Progenitor cell of endocrine pancreas (in vitro differentiated cells): ENCODE measurements around the gene C22orf31. TPM values are rescaled to one million over a fixed set of nuclear protein-coding genes. Genes with fewer than 3 reads are reported as not detected.

Experiments used
- DNase-seq: peaks from one replicate; pipeline ENCODE4 v3.0.0; 2021; ENCODE audit warnings: low spot score; ENCODE audit not compliant: unreplicated experiment
- H3K27ac Mint-ChIP-seq: 2 replicates; pipeline ENCODE4 v1.8.0; 2021; ENCODE audit warnings: mild to moderate bottlenecking, moderate library complexity, mixed read lengths
- H3K27me3 Mint-ChIP-seq: 2 replicates; pipeline ENCODE4 v1.8.0; 2021; ENCODE audit warnings: mixed read lengths
- H3K36me3 Mint-ChIP-seq: 2 replicates; pipeline ENCODE4 v1.8.0; 2022; ENCODE audit warnings: mixed read lengths; ENCODE audit not compliant: insufficient read depth
- H3K4me1 Mint-ChIP-seq: 2 replicates; pipeline ENCODE4 v1.8.0; 2021; ENCODE audit warnings: low read depth, mixed read lengths
- H3K4me3 Mint-ChIP-seq: 2 replicates; pipeline ENCODE4 v1.8.0; 2021; ENCODE audit warnings: low read depth, mild to moderate bottlenecking, moderate library complexity, mixed read lengths
- H3K9me3 Mint-ChIP-seq: 2 replicates; pipeline ENCODE4 v1.8.0; 2021; ENCODE audit warnings: low read depth, mixed read lengths
- total RNA-seq: library from RNA; stranded (reverse); gene quantifications from 2 replicates; pipeline ENCODE4 v1.2.1, GENCODE V29; 2021
- TF ChIP-seq, protein P1 (sequence below): fragments of 200-600 bp; sonication (generic); IDR thresholded peaks from one replicate; pipeline ENCODE4 v1.5.0; 2021; ENCODE audit warnings: antibody characterized with exemption, mild to moderate bottlenecking; ENCODE audit not compliant: unreplicated experiment

The C22orf31 gene
- total RNA-seq, 1 donor from 2014 or later: not detected

DNA sequence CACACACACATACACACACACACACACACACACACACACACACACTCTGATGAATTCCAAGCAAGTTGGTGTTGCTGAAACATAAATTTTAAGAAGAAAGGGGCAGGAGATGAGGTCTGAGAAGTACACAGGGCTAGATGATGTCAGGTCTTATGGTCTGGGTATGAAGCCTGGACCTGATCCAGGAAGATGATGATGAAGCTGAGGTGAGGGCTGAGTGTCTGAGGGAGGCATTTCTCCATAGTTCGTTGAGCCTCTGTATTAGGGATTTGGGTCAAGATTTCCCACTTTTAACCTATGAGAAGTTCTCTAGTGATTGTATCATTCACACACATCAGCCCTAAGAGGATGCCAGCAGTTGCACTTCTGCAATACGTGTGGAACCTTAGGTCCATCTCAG lies 43.8 kb upstream of the C22orf31 start:
- Mint-ChIP-seq H3K4me1 (peaks cover 12% of the 10 kb centered on the region), H3K9me3 (peaks cover 1% of the 10 kb centered on the region), H3K27ac (no peak overlapping the region), H3K27me3 (no peaks in the 10 kb centered on the region), H3K4me3 (no peak overlapping the region), H3K36me3 (peaks cover 2% of the 10 kb centered on the region)
- no peak for DNase-seq
- TF ChIP-seq, protein P1, sequence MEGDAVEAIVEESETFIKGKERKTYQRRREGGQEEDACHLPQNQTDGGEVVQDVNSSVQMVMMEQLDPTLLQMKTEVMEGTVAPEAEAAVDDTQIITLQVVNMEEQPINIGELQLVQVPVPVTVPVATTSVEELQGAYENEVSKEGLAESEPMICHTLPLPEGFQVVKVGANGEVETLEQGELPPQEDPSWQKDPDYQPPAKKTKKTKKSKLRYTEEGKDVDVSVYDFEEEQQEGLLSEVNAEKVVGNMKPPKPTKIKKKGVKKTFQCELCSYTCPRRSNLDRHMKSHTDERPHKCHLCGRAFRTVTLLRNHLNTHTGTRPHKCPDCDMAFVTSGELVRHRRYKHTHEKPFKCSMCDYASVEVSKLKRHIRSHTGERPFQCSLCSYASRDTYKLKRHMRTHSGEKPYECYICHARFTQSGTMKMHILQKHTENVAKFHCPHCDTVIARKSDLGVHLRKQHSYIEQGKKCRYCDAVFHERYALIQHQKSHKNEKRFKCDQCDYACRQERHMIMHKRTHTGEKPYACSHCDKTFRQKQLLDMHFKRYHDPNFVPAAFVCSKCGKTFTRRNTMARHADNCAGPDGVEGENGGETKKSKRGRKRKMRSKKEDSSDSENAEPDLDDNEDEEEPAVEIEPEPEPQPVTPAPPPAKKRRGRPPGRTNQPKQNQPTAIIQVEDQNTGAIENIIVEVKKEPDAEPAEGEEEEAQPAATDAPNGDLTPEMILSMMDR: no peak

DNA sequence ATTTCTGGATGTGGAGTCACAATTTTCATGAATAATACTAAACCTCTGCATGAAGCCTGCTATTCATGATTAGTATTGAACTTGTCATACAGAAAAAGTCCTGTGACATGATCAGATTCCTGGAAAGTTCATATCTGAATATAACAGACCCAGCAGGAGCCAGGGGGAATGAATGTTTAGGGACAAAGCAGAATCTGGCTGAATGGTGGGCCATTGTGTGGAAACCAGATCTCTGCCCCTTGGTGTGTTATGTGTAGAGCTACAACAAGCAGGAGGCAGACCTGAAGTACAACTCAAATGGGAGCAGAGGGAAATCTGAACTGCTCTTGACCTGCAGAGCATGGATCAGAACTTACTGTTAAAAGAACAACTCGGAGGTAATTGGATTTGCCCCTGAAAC lies 41.5 kb upstream of the C22orf31 start:
- Mint-ChIP-seq H3K27ac (no peak overlapping the region), H3K4me3 (no peak overlapping the region), H3K36me3 (peaks cover 2% of the 10 kb centered on the region)

DNA sequence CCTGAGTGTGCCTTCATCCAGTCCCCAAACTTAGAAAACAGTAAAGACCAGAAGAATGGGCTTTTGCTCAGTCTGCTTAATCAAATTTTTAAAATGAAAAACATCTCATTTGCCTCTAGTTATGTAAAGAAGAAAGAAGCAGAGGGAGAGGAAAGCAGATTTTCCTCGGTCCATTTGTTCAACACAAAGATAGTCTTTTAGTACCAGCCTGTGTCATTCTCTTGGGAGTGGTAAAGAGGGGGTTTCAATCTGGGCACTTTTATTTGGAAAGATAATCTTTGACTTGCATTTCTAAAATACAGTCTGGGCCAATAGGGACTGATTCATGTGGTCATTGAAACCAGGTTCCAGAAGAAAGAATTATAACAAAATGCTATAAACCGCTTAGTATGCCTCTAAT lies 40.7 kb upstream of the C22orf31 start:
- Mint-ChIP-seq H3K4me1 (peaks cover 5% of the 10 kb centered on the region), H3K36me3 (peaks cover 2% of the 10 kb centered on the region), H3K27ac (no peak overlapping the region), H3K9me3 (no peaks in the 10 kb centered on the region), H3K4me3 (no peak overlapping the region), H3K27me3 (no peaks in the 10 kb centered on the region)
- TF ChIP-seq, protein P1: no peak
- no peak for DNase-seq

More for the DNA sequence above, 41.5 kb upstream of the C22orf31 start:
- no peaks in the 10 kb centered on the region for H3K4me1 Mint-ChIP-seq
- no peak for DNase-seq
- no peaks in the 10 kb centered on the region for H3K9me3 Mint-ChIP-seq
- no peaks in the 10 kb centered on the region for H3K27me3 Mint-ChIP-seq
- TF ChIP-seq, protein P1: no peak

DNA sequence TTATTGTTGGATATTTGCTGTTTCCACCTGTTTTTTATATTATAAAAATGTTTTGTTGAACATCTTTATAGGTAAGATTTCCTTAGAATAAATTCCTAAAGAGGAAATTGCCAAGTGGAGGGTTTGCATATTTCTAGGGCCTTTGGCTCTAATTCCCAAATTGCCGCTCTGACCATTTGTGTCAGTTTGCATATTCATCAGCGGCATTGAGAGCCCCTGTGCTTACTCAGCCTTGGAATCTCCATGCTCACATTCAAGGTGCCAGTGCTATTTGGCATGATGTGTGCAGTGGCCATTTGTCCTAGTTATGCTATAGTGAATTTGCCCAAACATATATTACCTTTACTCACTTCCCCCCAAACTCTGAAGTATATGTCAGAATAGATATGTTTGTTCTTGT lies 36.7 kb upstream of the C22orf31 start:
- Mint-ChIP-seq H3K36me3 (peaks cover 7% of the 10 kb centered on the region), H3K27me3 (no peaks in the 10 kb centered on the region), H3K27ac (no peak overlapping the region)

DNA sequence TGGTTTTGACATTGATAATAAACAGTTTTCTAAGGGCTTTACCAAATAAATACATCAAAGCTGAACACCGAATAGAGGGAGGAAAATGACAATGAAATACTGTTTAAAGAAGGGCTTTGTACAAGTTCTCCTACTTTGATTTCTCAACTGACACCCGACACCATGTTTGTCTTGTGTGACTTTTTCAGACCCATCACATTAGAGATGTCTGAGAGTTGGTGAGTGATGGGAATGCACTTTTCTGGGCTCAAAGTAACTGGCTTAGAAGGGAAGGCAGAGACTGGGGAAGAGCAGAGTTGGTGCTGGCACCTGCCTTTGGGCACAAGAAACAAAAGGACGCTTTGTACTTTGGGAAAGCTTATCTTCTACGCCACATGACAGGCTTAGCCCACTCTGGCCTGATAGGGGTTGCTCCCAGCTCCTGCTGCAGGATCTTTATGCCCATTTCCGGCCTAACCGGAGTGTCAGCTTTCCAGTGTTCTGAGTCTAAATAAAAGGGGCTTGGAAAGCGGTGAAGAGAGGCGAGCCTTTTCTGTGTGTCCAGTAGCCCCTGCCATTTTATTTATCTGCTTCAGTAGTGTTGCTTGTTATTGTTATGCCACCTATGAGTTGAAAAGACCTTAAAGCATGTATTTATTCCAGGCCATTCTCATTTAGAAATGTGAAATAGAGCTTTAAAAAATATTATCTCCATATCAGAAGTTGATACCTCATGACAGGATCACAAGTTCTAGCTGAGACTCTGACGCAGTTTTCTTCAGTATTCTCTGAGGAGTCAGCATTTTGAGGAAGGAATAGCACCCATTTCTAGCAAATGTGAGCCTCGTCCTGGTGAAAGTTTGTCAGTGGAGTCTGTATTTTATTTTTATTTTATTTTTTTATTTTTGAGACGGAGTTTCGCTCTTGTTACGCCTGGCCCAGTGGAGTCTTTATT lies 35.4 kb upstream of the C22orf31 start:
- TF ChIP-seq, protein P1: no peak
- peak; percentile 15 for DNase-seq
- peaks cover 7% of the 10 kb centered on the region for H3K36me3 Mint-ChIP-seq
- peaks cover 28% of the 10 kb centered on the region for H3K4me1 Mint-ChIP-seq
- H3K4me3 Mint-ChIP-seq: peak overlapping the region; percentile 4
- peak overlapping the region; percentile 87 for H3K27ac Mint-ChIP-seq
- H3K27me3 Mint-ChIP-seq: no peaks in the 10 kb centered on the region
- H3K9me3 Mint-ChIP-seq: no peaks in the 10 kb centered on the region

More for the DNA sequence above, 36.7 kb upstream of the C22orf31 start:
- Mint-ChIP-seq H3K9me3 (no peaks in the 10 kb centered on the region), H3K4me3 (no peak overlapping the region), H3K4me1 (peaks cover 27% of the 10 kb centered on the region)
- no peak for DNase-seq
- TF ChIP-seq, protein P1: no peak
